NCI-H1417 treated with DMSO at 0.1 percent for 48 hours (cell line): ENCODE results near the gene IFI27L1.

Experiments used
- DNase-seq: peaks from one replicate; lab custom pipeline; 2025; lab: John Stamatoyannopoulos, UW

Gene IFI27L1

GRCh38 chr14:94079891-94080620 lies 1.1 kb upstream of the IFI27L1 start:
- DNase-seq, result no peak

GRCh38 chr14:94081386-94081820 lies 293 bp downstream of the IFI27L1 start:
- no peak for DNase-seq

DNA sequence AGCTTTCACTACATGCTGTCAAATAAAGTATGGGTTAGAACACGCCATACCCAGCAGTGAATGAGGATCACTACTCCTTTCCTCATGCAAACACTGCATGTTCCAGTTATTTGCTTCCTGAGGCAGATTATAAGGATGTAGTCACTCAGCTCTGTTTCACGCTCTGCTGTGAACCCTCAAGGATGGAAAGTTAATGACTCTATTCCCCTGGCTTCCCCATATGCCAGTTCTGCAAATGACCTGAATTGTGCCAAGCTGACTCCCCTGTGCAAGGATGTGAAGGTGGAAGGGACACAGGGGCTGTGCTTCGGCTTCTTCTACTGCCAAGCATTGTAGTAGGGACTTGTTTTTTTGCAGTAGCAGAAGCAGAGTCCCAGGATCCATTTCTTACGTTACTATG lies 6.8 kb downstream of the IFI27L1 start:
- no peak for DNase-seq

DNA sequence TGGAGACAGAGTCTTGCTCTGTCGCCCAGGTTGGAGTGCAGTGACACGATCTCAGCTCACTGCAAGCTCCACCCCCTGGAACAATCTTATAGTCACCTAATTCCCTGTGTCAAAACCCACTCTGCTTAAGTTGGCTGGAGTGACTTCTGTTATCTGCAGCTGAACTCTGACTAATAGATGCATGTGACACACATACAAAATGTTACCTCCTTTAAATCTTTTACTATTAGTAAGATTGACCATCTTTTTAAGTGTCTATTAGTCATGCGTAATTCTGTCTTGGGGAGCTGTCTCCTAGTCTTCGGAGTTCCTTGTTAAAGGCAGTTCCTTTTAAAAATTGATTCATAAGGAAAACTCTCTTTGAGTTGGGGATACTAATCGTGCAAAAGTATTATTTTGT lies 7.4 kb downstream of the IFI27L1 start:
- DNase-seq, result no peak

DNA sequence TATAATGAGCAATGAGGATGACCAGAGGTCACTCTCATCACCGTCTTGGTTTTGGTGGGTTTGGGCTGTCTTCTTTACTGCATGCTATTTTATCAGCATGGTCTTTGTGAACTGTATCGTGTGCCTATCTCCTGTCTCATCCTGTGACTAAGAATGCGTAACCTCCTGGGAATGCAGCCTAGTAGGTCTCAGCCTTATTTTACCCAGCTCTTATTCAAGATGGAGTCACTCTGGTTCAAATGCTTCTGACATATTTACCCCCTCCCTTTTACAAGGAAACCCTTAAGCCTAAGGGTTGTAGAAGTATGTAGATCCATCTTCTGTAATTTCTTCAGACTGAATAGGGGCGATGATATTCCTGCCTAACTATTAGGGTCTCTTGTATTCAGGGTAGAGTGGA lies 8.4 kb downstream of the IFI27L1 start:
- DNase-seq, result no peak

- DNase-seq, result no peak
Measured at GRCh38 chr14:94093418-94093817, 12.3 kb downstream of the IFI27L1 start.

GRCh38 chr14:94097091-94097490 lies 16.0 kb downstream of the IFI27L1 start:
- DNase-seq, result no peak

DNA sequence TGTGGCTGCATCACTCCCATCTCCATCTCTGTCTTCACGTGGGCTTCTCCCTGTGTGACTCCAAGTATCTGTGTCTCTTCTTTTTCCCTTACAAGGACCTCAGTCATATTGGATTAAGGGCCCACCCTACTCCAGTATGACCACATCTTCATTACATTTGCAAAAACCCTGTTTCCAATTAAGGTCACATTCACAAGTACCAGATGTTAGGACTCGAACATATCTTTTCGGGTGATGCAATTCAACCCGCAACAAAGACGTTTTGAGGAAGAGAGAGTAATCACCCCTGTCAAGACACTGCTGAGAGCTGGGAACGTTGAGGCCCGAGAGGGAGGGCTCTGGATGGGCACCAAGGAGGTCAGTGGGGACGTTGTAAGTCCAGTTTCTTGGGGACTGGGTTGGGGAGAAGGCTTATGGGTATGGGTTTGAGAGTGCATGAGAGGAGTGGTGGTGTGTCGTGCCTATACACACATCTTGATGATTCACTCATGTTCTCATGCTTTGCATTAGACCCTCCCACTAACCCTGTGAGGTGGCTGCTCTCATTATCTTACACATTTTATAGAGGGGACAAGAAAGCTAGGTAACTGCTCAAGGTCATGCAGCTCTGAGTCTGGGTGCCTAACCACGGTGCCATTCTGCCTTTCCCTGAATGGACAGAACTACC lies 17.3 kb downstream of the IFI27L1 start:
- no peak for DNase-seq

GRCh38 chr14:94099006-94099405 lies 17.9 kb downstream of the IFI27L1 start:
- no peak for DNase-seq

GRCh38 chr14:94100847-94101246 lies 19.7 kb downstream of the IFI27L1 start:
- DNase-seq, result no peak

- no peak for DNase-seq
Measured at GRCh38 chr14:94101748-94102147, 20.6 kb downstream of the IFI27L1 start.

GRCh38 chr14:94102768-94103482 lies 21.8 kb downstream of the IFI27L1 start:
- DNase-seq, result no peak

DNA sequence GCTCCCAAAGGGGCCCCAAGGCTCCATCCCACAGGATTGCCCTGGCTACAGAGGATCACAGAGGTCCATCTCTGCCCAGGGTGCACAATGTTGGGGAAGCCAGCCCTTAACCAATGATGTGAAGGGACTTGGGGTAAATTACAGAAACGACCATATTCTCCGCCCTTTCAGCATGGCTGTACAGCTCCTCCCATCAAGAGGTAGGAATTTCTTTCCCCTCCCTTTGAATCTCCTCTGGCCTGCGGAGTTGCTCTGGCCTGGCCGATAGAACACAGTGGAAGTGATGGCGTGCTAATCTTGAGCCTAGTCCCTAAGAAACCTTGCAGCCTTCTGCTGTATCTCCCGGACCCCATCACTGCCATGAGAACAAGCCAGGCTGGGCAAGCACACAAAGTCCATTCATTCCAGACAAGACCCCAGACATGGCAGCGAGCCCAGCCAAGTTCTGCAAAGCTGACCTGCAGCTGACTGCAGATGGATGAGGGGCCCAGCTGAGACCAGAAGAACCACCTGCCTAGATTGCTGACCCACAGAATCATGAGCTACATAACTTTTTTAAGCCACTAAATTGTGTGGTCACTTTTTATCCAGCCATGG lies 22.5 kb downstream of the IFI27L1 start:
- no peak for DNase-seq

DNA sequence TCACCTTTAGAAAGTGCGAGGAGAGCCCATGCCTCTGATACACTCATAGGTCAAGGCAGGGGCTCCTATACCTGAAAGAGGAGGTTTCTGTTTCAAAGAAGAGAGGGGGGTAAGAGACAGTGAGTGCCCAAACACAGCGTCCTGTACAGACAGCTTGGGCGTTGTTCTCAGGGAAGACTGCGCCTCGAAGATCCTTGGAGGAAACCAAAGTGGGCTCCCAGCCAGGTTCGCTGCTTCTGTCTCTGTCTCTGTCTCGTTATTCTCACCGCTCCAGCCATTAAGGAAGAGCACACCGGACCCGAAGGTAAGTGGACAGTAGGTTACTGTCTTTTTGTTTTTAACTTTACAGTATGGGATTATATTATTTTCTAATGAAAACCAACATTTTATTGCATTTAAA lies 23.6 kb downstream of the IFI27L1 start:
- no peak for DNase-seq

- no peak for DNase-seq
Measured at GRCh38 chr14:94109915-94110250, 28.8 kb downstream of the IFI27L1 start.

- DNase-seq, result no peak
Measured at GRCh38 chr14:94110552-94111181, 29.6 kb downstream of the IFI27L1 start, which contains the start of gene IFI27. IFI27 (plus strand) TSS chr14:94110736.

DNA sequence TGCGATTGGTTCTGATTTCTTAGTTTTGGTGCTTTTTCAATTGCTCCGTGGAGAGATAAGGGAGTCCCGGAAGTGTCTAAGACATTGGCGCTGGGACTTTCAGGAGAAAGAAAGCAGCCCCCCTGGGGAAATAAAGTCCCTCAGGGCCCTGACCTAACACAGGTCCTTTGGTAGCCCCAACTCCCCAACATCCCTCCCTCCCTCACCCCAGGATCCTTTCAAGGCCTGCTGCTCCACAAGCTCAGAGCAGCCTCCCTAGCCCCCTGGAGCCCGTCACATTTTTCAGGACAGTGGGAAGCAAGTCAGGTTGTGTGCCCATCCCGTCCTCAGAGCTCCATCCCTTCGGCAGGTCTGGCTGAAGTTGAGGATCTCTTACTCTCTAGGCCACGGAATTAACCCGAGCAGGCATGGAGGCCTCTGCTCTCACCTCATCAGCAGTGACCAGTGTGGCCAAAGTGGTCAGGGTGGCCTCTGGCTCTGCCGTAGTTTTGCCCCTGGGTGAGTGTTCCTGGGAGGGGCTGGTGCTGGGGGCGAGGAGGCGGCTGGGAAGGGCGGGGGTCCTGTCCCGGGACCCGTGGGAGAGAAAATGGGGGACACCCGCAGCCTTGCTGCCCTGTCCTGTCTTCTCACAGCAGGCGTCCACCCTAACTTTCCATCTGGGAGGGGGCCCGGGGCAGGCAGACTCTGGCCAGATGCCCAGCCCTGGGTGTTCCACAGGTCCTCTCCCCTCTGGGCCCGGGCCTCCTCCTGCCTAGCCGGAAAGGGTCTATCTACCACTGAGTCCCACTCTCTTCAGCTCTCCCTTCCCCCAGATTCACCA lies 30.4 kb downstream of the IFI27L1 start:
- DNase-seq, result no peak

DNA sequence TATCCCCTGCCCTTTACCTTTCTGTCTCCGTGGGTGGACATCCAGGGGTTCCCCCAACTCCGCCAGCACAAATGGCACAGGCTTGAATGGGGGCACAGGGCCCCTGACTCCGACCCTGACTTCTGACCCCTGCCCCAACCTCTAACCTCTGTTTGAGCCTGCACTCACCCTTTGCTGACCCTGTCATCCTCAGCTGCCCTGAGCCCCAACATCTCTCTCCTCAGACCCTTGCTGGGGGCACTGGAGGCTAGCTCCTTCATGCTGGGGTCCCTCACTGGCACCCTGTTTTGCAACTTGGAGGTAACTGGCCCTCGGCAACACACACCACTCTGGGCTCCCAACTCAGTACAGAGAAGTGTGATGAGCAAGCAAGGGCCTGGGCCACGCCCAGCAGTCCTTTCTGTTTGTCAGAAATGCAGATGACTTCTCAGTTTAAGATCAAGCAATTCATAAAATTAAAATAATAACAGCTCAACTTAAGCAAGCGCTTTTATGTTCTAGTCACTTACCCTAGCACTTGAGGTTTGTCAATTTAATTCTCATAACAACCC lies 31.5 kb downstream of the IFI27L1 start:
- DNase-seq, result no peak

GRCh38 chr14:94113073-94113472 lies 32.0 kb downstream of the IFI27L1 start:
- no peak for DNase-seq

GRCh38 chr14:94113490-94113889 lies 32.4 kb downstream of the IFI27L1 start:
- DNase-seq, result no peak
